Astrocyte (in vitro differentiated cells and primary cell): ENCODE results near the gene GNAQ.

Experiments used
- CTCF ChIP-seq: IDR thresholded peaks from 2 replicates; pipeline ENCODE4 v1.5.1; 2011; ENCODE audit warnings: low read depth, mild to moderate bottlenecking, inconsistent platforms, low read length, moderate library complexity; ENCODE audit not compliant: insufficient read depth
- EZH2 ChIP-seq: IDR thresholded peaks from 2 replicates; pipeline ENCODE4 v1.6.1; 2012; ENCODE audit warnings: mild to moderate bottlenecking, low read length, inconsistent platforms; ENCODE audit not compliant: insufficient read depth

- TF ChIP-seq CTCF = no peak
- TF ChIP-seq EZH2 = no peak
Measured at GRCh38 chr9:78073722-78074121, 42.1 kb upstream of the GNAQ start.
